NCI-H1105 treated with DMSO at 0.1 percent for 48 hours (cell line): ENCODE measurements around the gene AP1G1.
A peak's percentile ranks its signal among the peaks of the same experiment; 100 is the strongest.
"Not testable (repeated sequence)": the region's sequence is repeated elsewhere in the genome, so short reads cannot be mapped to it uniquely, and the experiment has no call there.

ENCODE experiments used
- DNase-seq: peaks from one replicate; lab custom pipeline; 2025; lab: John Stamatoyannopoulos, UW

The AP1G1 gene

GRCh38 chr16:71808593-71809459, at the start of gene AP1G1:
Gene AP1G1, minus strand, starts transcription at chr16:71808834. Its CDS starts 19,355 bp downstream, at chr16:71789479.
- DNase-seq: peak; percentile 88

GRCh38 chr16:71855937-71856662, 47.5 kb upstream of the AP1G1 start:
- no peak for DNase-seq

GRCh38 chr16:71854369-71854948, 45.8 kb upstream of the AP1G1 start:
- no peak for DNase-seq

- DNase-seq: no peak
These were observed 44.8 kb upstream of the AP1G1 start for GRCh38 chr16:71853413-71853812.

GRCh38 chr16:71852561-71852960, 43.9 kb upstream of the AP1G1 start:
- no peak for DNase-seq

GRCh38 chr16:71852158-71852557, 43.5 kb upstream of the AP1G1 start:
- DNase-seq: no peak

- no peak for DNase-seq
These were observed 43.1 kb upstream of the AP1G1 start for GRCh38 chr16:71851746-71852145.

GRCh38 chr16:71848622-71849021, 40.0 kb upstream of the AP1G1 start:
- no peak for DNase-seq

GRCh38 chr16:71847096-71847495, 38.5 kb upstream of the AP1G1 start:
- no peak for DNase-seq

- DNase-seq: no peak
These were observed 37.8 kb upstream of the AP1G1 start for GRCh38 chr16:71846431-71846830.

GRCh38 chr16:71845639-71846430, 37.2 kb upstream of the AP1G1 start, which contains the start of gene ATXN1L:
Gene ATXN1L, plus strand, starts transcription at chr16:71845976. Its CDS starts 3,765 bp downstream, at chr16:71849741.
- DNase-seq: peak; percentile 62

- DNase-seq: no peak
These were observed 34.9 kb upstream of the AP1G1 start for GRCh38 chr16:71843572-71843971.

- no peak for DNase-seq
These were observed 31.4 kb upstream of the AP1G1 start for GRCh38 chr16:71840052-71840451.

GRCh38 chr16:71837150-71837549, 28.5 kb upstream of the AP1G1 start:
- DNase-seq: no peak

- no peak for DNase-seq
These were observed 25.7 kb upstream of the AP1G1 start for GRCh38 chr16:71834291-71834690.

GRCh38 chr16:71832112-71832511, 23.5 kb upstream of the AP1G1 start:
- DNase-seq: not testable (repeated sequence)

GRCh38 chr16:71831698-71832097, 23.1 kb upstream of the AP1G1 start:
- DNase-seq: not testable (repeated sequence)

GRCh38 chr16:71830359-71830758, 21.7 kb upstream of the AP1G1 start:
- no peak for DNase-seq

GRCh38 chr16:71826533-71827017, 17.9 kb upstream of the AP1G1 start:
- DNase-seq: no peak

- DNase-seq: not testable (repeated sequence)
These were observed 8.5 kb upstream of the AP1G1 start for GRCh38 chr16:71817155-71817500.

- no peak for DNase-seq
These were observed 2.7 kb upstream of the AP1G1 start for GRCh38 chr16:71811261-71811803.

GRCh38 chr16:71810155-71810530, 1.5 kb upstream of the AP1G1 start:
- DNase-seq: not testable (repeated sequence)
